Tibial artery (tissue), 4 donors: ENCODE measurements around the gene NR1H2.

ENCODE experiments used
- DNase-seq, 2 donors: peaks; one replicate each; pipeline ENCODE4 v3.0.0-alpha.2; 2019
- H3K27ac ChIP-seq, 2 donors: fragments of 200-600 bp; sonication (generic) in 1 of 2; 1 replicate in 1 of 2; 2 replicates in 1 of 2; pipeline ENCODE4 v1.5.1; 2018 to 2019; ENCODE audit warnings: mild to moderate bottlenecking in 1 of 2
- H3K27me3 ChIP-seq, 2 donors: fragments of 200-600 bp; sonication (generic) in 1 of 2; one replicate each; pipeline versions ENCODE4 v1.5.1 to v1.6.0; 2016 to 2019
- H3K36me3 ChIP-seq, 3 donors: fragments of 200-600 bp; sonication (generic) in 2 of 3; one replicate each; pipeline ENCODE4 v1.5.1; 2016 to 2019; ENCODE audit warnings: mild to moderate bottlenecking in 2 of 3
- H3K4me1 ChIP-seq, 4 donors: fragments of 200-600 bp; sonication (generic) in 2 of 4; 1 replicate in 3 of 4; 2 replicates in 1 of 4; pipeline ENCODE4 v1.5.1; 2016 to 2019
- H3K4me3 ChIP-seq, 2 donors: fragments of 200-600 bp; sonication (generic) in 1 of 2; 1 replicate in 1 of 2; 2 replicates in 1 of 2; pipeline ENCODE4 v1.5.1; 2018 to 2019; ENCODE audit warnings: mild to moderate bottlenecking in 2 of 2
- H3K9me3 ChIP-seq, 3 donors: fragments of 200-600 bp; sonication (generic) in 1 of 3; one replicate each; pipeline ENCODE4 v1.5.1; 2016 to 2019
- intact Hi-C: fragments of 100-400 bp; cut with DNase I; formaldehyde crosslinking; loops from one replicate; pipeline ENCODE4 v1.15.0; 2023; ENCODE audit warnings: low total_unique reads
- TF ChIP-seq, protein P1 (sequence below), 2 experiments: fragments of 200-600 bp in 1 of 2; fragments of 450-650 bp in 1 of 2; IDR thresholded peaks; one replicate each; pipeline ENCODE4 v1.5.1; 2017 to 2019; ENCODE audit warnings: antibody characterized with exemption in 2 of 2, mild to moderate bottlenecking in 1 of 2, moderate library complexity in 1 of 2

The NR1H2 gene

DNA sequence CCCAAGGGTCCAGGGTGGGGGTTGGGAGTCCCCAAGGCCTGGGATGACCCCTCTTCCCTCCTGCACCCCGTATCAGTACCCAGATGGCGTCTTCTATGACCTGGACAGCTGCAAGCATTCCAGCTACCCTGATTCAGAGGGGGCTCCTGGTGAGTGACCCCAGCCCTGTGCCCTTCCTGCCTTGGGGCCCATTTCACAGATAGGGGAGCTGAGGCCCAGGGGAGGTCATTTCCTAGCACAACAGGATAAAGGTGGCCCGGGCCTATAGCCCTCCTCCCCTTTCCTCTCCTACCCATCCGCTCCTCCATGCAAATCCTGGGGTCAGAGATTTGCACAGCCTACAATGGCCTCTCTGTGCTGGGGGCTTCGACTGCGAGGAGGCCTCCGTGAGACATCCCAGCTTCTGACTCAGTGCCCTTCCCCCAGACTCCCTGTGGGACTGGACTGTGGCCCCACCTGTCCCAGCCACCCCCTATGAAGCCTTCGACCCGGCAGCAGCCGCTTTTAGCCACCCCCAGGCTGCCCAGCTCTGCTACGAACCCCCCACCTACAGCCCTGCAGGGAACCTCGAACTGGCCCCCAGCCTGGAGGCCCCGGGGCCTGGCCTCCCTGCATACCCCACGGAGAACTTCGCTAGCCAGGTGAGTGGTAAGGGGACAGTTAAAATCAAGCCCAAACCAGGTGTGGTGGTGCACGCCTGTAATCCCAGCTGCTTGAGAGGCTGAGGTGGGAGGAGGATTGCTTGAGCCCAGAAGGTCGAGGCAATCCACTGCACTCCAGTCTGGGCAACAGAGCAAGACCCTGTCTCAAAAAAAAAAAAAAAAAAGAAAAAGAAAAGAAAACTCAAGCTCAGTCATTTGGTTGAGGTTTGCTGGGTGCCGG lies 46.4 kb downstream of the NR1H2 start:
- Histone ChIP-seq H3K4me1 (peaks cover 0 to 8% (median 6%) of the 10 kb centered on the region in 4 donors), H3K36me3 (no peaks in the 10 kb centered on the region), H3K27ac (no peak overlapping the region), H3K27me3 (peaks cover 0 to 67% of the 10 kb centered on the region in 2 donors), H3K9me3 (no peaks in the 10 kb centered on the region), H3K4me3 (no peak overlapping the region)
- TF ChIP-seq, protein P1, sequence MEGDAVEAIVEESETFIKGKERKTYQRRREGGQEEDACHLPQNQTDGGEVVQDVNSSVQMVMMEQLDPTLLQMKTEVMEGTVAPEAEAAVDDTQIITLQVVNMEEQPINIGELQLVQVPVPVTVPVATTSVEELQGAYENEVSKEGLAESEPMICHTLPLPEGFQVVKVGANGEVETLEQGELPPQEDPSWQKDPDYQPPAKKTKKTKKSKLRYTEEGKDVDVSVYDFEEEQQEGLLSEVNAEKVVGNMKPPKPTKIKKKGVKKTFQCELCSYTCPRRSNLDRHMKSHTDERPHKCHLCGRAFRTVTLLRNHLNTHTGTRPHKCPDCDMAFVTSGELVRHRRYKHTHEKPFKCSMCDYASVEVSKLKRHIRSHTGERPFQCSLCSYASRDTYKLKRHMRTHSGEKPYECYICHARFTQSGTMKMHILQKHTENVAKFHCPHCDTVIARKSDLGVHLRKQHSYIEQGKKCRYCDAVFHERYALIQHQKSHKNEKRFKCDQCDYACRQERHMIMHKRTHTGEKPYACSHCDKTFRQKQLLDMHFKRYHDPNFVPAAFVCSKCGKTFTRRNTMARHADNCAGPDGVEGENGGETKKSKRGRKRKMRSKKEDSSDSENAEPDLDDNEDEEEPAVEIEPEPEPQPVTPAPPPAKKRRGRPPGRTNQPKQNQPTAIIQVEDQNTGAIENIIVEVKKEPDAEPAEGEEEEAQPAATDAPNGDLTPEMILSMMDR (IDR thresholded peaks at IDR 0.05), result no peak
- DNase-seq, result no peak
- intact Hi-C loops, result no loop called here

DNA sequence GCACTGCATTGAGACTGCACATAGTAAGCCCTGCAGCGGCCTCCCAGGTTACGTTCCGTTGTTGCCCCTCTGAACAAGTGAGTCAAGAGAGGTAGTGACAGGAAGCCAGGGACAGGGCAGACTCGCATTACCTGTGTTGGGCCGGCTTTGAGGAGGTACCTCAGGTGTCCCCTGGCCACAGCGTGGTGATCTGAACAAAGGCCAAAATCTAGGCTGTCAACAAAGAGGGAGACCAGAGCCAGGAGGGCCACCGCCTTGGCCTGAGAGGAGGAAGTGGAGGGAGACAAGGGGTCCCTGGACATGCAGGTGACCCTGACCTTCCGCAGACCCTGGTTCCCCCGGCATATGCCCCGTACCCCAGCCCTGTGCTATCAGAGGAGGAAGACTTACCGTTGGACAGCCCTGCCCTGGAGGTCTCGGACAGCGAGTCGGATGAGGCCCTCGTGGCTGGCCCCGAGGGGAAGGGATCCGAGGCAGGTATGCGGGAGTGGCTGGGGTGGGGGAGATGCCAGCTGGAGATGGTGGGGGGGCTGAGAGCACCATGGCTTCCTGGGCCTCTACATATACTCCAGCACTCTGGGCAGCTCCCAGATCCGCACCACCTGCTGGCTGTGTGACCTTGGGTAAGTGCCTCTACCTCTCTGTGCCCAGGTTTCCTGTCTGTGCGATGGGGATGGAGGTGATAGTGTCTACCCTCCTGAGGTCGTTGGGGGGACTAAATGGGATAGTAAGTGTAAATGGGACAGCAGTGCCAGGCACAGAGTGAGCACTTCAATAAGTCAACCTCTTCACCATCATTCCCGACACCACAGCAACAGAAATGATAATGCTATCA lies 47.2 kb downstream of the NR1H2 start:
- H3K9me3 ChIP-seq, result no peaks in the 10 kb centered on the region
- H3K4me3 ChIP-seq, result no peak overlapping the region
- intact Hi-C loops, result no loop called here
- no peak overlapping the region for H3K27ac ChIP-seq
- H3K4me1 ChIP-seq, result peaks cover 0 to 12% (median 8%) of the 10 kb centered on the region in 4 donors
- TF ChIP-seq, protein P1 (IDR thresholded peaks at IDR 0.05), result no peak
- DNase-seq, result no peak
- peaks cover 0 to 67% of the 10 kb centered on the region in 2 donors for H3K27me3 ChIP-seq
- no peaks in the 10 kb centered on the region for H3K36me3 ChIP-seq

DNA sequence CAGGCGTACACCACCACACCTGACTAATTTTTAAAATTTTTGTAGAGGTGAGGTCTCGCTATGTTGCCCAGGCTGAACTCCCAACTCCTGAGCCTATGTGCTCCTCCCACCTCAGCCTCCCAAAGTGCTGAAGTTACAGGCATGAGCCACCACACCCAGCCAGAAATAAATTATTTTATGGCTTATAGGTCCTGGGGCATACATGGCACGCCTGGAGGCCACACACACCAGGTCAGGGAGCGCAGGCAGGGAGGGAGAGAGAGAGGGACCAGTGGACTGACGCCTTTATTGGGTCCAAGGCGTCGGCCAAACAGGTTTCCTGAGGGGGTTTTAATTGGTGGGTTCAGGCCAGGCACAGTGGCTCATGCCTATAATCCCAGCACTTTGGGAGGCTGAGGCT lies 49.3 kb downstream of the NR1H2 start:
- Histone ChIP-seq H3K4me1 (peaks cover 0 to 6% (median 3%) of the 10 kb centered on the region in 4 donors), H3K9me3 (no peaks in the 10 kb centered on the region), H3K4me3 (no peak overlapping the region), H3K27me3 (peaks cover 0 to 66% of the 10 kb centered on the region in 2 donors), H3K27ac (no peak overlapping the region), H3K36me3 (no peaks in the 10 kb centered on the region)
- intact Hi-C loops, result no loop called here
- DNase-seq, result no peak
- TF ChIP-seq, protein P1 (IDR thresholded peaks at IDR 0.05), result no peak

DNA sequence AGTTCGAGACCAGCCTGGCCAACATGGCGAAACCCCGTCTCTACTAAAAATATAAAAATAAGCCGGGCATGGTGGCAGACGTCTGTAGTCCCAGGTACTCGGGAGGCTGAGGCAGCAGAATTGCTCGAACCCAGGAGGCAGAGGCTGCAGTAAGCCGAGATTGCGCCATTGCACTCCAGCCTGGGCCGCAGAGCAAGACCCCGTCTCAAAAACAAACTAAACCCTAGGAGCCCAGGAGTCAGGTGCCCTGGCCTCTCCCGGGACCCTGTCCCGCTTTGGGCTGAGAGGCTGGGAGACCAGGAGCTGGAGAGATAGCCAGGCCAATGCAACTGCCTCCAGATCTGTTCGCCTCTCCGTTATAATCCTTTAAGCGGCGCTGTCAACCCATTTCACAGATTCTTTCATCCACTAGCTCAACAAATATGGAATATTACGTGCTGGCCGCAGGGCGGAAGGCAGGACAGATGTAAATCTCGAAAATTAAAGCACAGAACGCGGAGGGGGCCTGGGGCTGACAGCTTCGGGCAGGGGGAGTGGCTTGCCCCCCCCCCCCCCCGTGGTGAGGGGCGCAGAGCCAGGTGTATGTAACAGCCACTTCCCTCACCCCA lies 51.2 kb downstream of the NR1H2 start:
- Histone ChIP-seq H3K27ac (no peak overlapping the region), H3K9me3 (no peaks in the 10 kb centered on the region), H3K27me3 (peaks cover 5 to 65% of the 10 kb centered on the region in 2 donors), H3K4me1 (peaks cover 5 to 19% (median 16%) of the 10 kb centered on the region in 4 donors), H3K4me3 (peak overlapping the region in 1 of 2 donors; percentile 13), H3K36me3 (no peaks in the 10 kb centered on the region)
- intact Hi-C loops, result no loop called here
- TF ChIP-seq, protein P1 (IDR thresholded peaks at IDR 0.05), result no peak
- DNase-seq, result no peak

DNA sequence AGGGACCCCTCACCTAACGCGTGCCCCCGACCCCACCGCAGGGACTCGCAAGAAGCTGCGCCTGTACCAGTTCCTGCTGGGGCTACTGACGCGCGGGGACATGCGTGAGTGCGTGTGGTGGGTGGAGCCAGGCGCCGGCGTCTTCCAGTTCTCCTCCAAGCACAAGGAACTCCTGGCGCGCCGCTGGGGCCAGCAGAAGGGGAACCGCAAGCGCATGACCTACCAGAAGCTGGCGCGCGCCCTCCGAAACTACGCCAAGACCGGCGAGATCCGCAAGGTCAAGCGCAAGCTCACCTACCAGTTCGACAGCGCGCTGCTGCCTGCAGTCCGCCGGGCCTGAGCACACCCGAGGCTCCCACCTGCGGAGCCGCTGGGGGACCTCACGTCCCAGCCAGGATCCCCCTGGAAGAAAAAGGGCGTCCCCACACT lies 51.8 kb downstream of the NR1H2 start:
- intact Hi-C loops, result no loop called here
- no peaks in the 10 kb centered on the region for H3K36me3 ChIP-seq
- H3K4me3 ChIP-seq, result peak overlapping the region in 1 of 2 donors; percentile 13
- no peak overlapping the region for H3K27ac ChIP-seq
- TF ChIP-seq, protein P1 (IDR thresholded peaks at IDR 0.05), result no peak
- peaks cover 5 to 22% (median 18%) of the 10 kb centered on the region in 4 donors for H3K4me1 ChIP-seq
- H3K27me3 ChIP-seq, result peaks cover 5 to 65% of the 10 kb centered on the region in 2 donors
- peak; percentile 83 to 90 for DNase-seq
- H3K9me3 ChIP-seq, result no peaks in the 10 kb centered on the region
